Stimulated activated CD8-positive, alpha-beta memory T cell treated with anti-CD3 and anti-CD28 coated beads, Interleukin-15, amount 100 ng/mL, for 4 hours (primary cell): ENCODE results near the gene MAP2K3.

Experiments
- DNase-seq, 2 donors: peaks; one replicate each; pipeline ENCODE4 v3.0.0-alpha.2; 2020; ENCODE audit warnings: low read depth in 2 of 2

The MAP2K3 gene

DNA sequence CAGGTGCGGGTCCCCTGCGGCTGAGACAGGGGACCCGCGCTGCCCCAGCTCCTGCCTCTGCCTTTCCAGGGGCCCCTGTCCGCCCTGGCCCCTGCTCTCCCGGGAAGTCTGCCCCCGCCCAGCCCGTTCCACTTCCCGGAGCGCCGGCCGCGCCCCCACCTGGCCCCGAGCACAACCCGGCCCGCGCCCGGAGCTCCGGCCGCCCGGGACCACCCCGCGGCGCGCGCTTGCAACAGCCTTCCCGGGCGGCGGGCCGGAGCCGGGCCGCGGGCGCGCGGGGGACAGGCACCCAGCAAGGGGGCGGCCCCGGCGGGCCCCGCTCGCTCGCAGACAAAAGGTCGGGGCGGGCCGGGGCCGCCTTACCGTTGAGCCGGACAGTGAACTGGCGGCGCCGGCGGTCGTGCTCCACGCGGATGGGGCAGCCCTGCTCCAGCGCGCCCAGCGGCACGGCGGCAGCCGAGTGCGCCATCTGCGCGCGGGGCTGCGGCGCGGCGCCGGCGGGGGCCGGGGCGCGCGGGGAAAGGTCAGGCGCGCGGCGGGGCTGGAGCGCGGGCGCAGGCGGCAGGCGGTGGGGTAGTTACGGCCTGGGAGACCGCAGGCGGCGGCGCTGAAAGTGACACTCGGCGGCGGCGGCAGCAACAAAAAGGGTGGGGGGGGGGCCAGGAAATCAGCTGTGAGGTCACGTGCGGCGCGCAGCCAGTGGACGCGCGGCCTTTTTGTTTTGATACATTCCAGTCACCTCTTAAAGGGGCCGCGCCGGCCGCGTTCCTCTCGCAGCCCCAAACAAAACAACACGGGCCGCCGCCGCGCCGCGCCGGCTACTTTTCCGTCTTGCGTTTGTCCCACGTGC is 31.5 kb upstream of the MAP2K3 start, which contains the start of gene NATD1:
Gene NATD1 (minus strand): TSS at position 615 of the 850 bp plus-strand sequence. CDS start 146 bp downstream, at position 469.
- DNase-seq: peak; percentile 56 to 63

DNA sequence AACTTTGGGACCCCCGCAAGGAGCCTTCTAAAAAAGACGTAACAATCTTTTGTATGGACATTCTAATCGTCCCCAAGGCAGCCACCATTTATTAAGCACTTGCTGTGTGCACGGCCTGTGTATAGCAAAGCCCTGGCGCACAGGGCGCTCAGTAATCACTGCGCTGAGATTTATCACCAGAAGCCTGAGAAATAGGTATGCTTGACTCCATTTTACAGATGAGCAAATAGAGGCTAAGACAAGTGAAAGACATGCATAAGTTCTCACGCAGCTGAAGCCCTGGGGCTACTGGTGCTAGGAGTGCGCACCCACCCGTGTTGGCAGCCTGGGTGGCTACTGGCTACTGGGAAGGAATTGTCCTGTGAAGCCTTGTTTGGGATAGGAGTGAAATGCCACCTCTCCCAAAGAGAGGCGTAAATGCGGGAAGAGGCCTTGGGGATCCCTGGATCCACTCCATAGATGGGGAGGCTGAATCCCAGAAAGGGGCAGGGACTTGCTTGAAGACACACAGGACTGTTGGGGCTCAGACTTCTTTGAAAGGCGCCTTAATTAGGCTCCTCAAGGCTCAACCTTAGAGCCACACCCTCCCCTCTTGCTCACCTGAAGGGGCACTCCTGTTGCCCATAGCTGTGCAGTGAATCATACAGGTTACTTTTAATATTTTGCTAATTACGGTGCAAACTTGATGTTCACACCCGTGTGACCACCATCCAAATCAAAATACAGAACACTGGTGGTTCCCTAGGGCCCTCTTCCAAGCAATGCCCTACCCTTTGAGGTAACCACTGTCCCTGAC is 30.7 kb upstream of the MAP2K3 start:
- DNase-seq: no peak

DNA sequence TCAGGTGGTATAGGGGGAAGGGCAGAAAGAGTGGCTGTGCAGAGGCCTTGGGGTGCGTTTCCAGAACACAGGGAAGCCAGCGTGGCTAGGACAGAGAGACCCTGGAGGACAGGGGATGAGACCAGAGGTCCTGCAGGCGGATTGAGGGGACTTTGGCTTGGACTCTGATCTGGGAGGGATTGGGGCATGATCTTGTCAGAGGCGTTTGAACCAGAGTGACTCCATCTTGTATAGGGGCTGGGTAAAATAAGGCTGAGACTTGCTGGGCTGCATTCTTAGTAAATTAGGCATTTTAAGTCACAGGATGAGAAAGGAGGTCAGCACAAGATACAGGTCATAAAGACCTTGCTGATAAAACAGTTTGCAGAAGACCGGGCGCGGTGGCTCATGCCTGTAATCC is 25.9 kb upstream of the MAP2K3 start:
- no peak for DNase-seq

DNA sequence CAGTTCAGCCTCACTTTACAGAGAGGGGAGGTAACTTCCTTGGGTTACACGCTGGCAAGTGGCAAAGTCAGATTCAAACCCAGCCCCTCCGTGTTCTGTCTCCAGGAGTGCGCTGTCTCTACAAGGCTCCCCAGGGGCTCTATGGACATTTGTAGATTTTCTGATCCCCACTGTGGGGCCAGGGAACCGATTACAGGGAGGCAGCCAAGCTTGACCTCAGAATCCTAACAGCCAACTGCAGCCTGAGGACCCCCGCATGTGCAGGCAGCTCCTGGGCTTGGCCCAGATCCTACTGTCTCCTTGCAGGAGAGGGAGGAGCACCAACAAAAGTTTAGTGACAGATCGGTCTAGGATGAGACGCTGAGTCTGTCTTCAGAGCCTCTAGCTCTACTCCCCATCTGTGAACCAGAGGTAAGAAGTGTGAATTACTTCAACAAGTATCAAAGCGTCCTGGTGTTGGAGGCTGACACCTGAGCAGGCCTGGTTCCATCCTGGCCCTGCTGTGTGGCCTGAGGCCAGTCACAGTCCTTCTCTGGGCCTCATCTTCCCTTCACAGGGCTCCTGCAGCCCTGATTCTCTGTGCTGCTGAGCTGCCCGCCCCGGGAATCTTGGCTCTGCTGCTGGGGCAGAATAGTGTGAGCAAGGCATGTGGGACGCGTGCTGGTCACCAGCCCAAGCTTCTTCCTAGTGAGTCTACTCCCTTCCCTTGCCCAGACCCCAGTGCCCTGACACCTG is 22.1 kb upstream of the MAP2K3 start:
- no peak for DNase-seq

DNA sequence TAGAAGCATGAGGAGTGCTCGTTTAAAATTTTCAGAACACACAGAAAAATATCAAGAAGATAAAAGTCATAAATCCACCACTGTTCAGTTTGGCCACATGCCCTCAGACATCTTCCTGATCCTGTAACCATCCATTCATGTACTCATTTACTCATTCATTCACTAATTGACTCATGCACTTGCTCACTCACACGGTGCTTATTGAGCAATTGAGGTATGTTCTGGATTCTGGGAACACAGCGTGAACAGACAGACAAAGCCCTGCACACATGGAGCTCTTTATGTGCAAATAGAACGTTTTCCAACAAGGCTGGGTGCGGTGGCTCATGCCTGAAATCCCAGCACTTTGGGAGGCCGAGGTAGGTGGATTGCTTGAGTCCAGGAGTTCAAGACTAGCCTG is 21.1 kb upstream of the MAP2K3 start:
- no peak for DNase-seq

DNA sequence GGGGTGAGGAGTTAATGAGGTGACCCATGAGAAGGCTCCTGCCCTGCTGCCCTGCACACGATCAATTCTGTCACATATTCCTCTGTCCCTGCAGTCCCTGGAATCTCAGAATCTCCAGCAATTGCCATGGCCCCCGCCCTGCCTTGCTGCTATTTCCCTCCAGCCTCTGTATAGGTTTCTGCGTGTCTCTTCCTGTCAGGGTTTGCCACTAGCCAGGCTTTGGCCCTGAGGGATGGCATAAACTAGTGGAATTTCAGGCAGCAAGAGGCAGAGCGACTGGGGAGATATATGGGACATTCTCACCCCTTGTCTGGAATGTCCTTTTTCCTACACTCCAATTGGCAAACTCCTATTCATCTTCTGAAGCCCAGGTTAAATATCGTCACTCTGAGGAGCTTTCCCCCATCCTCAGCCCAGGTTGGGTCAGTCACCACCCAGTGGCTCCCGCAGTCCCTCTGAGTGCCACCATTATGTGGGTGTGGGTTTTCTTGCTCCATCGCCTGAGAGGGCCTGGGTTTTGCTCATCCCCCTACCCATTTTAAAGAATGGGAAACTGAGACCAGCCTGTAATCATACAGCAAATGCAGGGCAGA is 15.8 kb upstream of the MAP2K3 start:
- no peak for DNase-seq

DNA sequence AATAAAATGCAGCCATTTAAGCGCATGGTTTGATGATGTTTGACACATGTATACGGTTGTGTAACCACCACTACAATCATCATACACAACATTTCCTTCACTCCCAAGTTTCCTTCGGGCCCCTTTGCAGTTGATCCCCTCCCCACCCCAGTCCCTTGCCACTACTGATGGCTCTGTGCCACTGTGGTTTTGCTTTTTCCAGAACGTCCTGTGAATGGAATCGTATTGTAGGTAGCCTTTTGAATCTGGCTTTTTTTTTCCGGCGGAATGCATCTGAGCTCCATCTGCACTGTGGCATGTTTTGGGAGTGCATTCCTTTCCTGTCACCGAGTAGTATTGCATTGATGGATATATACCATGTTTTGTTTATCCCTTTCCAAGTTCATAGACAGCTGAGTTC is 15.1 kb upstream of the MAP2K3 start:
- no peak for DNase-seq

DNA sequence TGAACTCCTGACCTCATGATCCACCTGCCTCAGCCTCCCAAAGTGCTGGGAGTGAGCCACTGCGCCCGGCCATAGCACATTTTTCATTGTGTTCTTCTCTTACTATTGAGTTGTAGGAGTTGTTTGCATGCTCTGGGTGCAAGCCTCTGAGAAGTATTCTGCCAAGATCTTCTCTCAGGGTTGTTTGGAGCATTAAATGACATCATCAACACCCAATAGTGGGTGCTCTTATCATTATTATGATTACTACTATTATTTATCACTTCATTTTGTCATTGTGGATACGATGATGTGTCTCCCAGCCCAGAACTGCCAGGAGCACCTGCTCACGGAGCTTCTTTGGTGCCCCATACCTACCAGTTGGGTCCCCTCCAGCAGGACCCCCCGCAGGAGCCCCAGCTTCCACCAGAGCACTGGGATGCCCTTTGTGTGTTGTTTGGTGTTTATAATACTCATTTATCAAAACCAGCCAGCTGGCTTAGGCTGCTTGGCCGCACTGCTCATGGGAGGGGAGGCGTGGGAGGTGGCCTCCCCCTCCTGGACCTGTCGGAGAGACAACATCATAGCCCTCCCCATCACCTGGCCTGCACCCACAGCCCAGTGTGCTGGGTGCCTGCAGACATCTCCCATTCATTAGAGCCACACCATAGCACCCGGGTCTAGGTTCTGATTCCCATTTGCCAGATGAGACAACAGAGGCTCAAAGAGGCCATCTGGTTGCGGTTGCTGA is 12.9 kb upstream of the MAP2K3 start:
- DNase-seq: no peak

DNA sequence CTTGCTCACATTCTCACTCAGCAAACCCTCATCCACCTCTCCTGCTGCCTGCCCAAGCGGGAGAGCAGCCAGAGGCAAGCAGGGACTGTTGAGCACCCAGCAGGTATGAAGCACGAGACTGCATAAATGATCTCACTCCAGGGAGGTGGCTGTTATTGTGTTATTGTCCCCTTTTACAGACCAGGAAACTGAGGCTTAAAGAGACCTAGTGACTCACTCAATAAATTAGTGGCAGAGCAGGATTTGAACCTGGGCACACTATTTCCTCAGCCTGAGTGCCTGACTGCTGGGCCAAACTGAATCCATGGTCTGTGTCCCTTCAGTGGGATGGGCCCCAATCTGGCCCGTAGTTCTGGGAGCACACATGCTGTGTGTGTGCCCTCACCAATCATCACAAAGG is 12.3 kb upstream of the MAP2K3 start:
- DNase-seq: no peak

DNA sequence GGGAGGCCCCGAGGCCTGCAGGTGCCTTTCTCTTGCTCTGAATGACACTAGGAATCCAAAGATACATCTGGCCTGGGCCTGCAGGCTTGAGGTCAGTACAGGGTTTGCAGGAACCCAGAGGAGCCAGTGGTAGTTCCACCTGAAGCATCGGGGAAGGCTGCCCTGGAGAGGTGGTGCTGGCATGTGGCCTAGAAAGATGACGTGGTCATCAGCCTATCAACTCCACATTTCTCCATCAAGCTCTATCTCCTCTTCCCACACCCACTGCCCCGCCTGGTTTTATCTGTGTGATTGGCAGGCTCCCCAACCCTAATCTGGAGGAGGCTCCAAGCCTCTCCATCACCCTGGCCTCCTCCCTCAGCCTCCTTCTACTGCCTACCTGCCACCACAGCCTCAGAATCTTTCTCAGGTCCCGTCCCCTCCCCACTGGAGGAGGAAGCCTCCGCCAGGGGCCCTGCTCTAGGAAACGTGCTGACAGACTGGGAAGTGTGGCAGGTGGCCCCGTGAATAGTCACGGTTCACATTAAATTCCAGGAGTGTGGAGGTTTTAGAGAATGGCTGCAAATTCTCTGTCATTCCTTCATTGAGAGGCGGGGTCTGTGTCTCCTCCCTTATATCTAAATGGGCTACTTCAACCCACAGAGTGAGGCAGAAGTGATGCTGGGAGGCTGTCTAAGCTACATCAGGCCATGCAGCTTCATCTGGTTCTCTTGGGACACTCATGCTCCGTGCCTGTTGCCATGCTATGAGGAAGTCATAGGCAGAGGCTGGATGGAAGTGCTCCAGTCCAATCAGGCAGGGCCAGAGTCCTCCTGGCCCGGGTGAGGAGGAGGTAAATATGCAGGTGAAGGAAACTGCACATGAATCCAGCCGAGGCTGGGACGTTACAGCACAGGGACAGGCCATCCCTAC is 11.4 kb upstream of the MAP2K3 start:
- DNase-seq: no peak

DNA sequence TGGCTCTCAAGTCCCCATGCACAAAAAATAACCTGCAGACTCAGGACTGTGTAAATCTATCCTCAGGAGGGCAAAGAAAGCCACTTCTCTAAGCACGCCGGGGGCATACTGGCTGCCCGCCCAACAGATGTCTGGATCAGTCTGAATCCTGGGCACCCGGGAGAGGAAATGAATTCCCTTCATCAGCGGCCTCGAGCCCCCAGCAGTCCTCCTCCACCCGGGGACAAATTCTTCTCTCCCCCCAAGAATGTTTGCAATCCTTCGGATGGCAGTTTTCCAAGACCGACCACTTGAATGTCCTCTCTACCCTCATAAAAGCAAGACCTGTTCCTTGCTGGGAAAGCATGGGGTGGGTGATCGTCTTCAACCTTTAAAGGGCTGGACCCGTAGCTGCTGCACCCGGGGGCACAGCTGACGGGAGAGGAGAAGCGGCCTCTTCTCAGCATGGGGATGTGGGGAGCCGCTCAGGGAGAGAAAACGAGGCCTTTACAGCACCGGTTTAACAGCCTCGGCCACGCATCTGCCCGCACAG is 9.4 kb upstream of the MAP2K3 start:
- DNase-seq: no peak

DNA sequence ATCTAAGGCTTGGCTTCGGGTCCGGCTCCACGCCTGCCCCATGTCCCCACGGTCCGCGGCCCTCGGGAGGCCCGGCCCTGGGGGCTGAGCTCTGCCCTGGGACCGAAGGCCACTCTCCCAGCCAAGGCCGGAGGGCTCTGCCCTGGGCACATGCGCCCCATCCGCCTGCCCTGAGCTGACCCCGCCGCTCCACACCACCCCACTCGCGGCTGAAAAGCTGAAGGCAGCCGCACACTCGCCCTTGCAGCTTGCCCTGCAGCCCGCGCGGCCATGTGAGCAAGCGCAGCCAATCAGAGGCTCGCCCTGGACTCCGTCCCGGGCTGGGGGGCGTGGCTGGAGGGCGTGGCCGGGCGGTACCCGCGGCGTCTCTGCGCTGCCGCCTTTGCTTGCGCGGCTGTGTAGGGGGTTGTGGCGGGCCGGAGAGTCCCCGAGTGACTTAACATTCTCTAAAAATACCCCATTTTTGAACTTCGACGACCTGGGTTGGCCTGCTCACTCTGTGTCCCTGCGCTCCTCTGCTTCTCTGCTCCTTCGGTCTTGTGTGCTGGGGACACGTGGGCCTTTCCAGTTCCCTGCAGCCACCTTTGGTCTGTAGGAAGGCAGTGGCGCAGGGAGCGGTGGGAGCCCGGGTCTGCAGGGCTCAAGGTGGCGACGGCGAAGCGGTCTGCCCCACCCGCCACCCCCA is 8.8 kb upstream of the MAP2K3 start:
- DNase-seq: peak; percentile 89 to 91

DNA sequence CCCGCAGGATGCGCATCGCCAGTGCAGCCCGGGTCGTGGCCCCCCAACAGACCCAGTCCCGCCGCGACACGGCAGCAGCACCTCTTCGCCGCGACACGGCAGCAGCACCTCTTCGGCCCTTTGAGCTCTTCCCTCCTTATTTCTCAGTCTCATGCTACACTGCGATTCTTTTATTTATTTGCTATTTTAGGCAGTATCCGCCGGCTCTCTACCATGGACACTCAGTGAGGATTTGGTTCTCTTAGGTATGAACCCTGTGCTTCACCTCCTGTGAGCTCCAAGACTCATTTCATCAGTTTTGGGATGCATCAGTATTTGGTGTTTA is 8.3 kb upstream of the MAP2K3 start:
- DNase-seq: no peak

DNA sequence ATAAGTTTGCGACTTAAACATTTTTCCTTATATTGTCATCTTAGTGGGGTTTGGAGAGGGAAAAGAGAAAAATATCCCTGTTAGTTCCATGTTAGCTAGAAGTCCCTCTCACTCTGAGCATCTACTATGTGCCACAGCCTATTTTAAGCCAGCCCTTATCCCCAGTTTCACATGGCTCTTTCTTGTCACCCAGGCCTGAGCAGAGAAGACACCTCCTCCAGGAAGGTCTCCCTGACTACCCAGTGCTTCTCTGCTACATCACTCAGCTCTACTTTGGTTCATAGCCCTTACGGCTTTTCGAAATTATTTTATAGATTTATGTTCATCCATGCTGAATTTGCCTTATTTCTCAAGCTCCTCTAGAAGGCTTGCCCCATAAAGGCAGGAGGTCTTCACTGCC is 7.2 kb upstream of the MAP2K3 start:
- no peak for DNase-seq

DNA sequence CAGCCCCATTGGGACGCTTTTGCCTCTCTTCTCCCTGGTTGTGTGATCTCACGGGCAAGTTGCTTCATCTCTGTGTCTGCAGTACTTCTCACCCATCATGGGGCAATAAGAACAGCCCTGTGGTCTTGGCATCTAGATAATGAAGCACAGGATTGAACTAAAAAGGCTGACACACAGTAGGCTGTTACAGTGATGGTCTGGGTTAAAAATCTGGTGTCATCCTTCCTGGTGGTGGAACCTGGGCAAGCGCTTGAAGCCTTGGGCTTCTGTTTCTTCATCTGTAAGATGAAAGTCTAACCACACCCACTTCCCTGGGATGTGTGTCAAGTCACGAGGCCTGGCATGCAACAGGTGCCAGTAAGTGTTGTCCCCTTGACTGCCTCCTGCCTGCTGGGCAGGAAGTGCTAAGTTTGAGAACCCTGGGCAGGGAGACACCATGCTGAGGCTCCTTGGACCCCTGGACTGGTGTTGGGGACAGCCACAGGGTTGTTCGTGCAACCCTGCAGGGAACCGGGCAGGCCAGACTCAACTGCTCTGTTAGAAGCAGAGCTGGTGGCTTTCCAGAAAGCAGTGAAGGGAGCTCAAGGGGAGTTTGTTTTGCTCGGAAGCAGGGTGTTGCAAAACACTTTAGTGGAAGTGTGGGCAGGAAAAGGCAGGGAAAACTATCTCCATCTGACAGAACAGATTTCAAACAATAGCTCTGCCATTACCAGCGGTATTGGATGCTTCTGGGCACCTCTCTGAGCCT is 5.9 kb upstream of the MAP2K3 start:
- no peak for DNase-seq

DNA sequence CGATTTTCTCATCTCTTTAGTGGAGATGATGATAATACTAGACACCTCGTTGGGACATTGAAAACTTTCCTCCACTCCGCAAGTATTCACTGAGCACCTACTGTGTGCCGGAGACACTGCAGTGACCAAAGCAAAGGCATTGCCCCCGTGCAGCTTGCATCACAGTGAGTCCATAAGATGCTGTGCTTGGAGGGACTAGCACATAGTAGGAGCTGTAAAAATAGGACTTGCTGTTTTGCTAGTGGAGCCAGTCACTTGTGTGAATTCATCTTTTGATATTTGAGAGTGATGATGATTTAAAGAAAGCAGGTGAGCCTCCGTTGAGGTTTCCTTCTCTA is 5.3 kb upstream of the MAP2K3 start:
- no peak for DNase-seq

DNA sequence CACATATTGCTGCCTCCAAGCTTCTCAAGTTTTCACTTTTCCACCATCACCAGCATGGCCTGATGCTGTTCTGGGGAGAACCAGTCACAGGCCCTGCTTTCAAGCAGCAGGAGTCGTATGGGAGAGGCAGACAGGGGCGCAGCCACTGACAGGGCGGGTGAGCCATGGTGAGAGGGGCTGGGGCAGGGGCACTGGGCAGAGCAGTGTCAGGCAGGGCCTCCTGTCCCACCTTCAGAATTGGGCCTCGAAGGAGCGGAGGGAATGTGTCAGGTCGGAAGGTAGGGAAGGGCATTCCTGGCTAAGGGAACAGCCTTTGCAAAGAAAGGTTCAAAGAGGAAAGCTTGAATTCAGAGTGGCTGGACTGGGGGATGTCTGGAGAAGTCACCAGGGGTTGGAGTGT is 4.9 kb upstream of the MAP2K3 start:
- no peak for DNase-seq

DNA sequence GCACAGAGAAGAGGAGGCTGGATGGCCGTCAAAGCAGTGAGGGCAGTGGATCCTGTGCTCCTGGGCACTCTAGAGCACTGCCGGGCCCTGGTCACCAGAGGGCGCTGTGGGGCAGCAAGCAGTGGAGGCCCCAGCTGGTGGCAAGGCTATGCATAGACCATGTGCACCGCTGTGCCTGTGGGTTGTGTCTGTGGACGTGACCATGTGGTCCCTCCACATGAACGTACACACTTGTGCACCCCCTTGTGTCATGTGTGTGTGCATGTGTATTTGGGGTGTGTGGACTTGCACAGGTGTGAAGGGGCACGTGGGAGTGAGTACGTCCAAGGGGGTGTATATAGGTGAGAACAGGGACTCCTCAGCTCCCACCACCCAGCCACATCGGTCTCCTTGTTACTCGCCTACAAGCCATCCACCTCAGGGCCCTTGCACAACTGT is 4.4 kb upstream of the MAP2K3 start:
- DNase-seq: peak; percentile 75 to 77

DNA sequence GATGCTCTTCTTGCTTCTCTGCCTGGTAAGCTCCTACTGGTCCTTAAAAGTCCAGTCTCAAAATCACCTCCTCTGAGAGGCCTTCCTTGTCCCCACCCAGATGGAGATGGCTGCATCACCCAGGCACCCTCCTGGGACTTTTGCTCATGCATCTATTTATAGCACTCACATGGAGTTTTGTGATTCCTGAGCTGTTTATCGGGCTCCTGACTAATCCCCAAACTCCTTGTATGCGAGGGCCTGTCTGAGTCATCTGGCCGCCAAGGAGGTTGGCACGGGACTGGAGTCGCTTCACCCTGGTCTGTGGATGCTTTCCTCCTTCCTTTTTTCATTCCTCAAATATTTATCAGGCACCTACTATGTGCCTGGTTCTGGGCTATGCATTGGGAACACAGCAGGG is 2.3 kb upstream of the MAP2K3 start:
- DNase-seq: no peak
